ENCODE measurements around the gene TTC33.

TTC33 gene

DNA sequence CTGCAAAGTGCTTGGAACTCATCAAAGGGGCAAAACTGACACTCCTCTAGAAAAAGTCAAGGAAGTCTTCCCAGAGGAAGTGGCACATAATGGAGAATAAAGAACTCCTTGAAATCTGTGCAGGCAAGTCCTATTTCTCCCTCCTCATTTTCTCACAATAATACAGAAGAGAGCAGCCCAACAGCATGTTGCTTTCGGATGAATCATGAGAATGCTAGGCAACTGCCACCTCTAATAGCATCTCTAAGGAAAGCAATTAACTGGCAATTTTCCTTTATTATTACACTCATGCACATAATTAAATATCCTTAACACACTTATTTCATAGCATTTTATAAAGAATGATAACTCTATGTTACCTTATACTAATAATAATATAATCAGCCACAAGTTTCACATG lies 198.3 kb downstream of the TTC33 start:
- no peak for DNase-seq

DNA sequence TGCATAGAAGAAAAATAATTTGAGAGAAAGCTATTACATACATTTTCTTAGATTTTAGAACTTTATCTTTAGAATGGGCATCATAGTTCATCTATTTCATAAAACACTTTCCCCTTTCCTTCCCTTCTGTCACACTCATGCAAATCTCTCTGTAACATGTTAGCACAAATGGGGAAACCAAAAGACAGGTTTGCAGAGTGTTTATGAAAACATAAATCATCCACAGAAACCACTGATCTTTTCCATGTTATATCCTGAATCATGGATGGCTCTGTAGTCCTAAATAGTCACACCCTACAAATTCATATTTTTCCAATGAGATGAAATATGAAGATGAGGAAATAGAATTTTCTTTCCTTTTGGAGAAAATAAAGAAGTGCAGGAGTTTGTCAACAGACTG lies 198.9 kb downstream of the TTC33 start:
- DNase-seq = no peak

DNA sequence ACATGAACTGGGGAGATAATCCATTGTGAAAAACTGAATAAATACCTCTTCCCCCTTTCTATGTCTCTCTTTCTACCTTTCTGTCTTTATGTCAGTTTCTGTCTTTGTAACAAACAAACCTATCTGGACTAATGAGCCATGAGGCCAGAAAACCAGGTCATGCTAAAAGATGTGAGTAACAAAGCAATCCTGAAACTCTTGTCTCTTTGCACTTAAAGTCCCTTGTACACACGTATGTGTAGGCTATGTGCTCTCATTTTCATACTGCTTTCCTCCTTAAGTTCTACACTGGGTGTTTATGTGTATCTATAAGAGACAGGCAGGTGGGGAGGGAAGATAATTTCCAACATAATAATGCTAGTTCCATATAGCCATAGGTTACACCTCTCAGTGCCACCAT lies 199.9 kb downstream of the TTC33 start:
- DNase-seq = no peak

DNA sequence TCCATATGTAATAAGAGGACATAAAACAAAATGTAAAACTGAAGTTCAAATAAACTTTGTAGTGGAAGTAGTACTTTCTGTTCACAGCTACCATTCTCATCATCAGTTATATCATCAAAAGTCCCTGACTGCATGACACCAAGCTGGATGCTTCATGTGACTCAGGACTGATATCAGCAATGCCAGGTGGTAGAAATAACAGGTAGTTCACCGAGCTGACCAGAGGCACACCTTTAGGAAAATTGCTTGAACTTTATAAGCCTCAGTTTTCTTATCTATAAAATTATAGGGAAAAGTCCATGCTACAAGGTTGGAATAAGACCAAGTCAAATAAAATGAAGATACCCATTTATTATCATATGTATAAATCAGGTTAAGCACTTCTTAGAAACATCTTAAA lies 200.9 kb downstream of the TTC33 start:
- DNase-seq = no peak

DNA sequence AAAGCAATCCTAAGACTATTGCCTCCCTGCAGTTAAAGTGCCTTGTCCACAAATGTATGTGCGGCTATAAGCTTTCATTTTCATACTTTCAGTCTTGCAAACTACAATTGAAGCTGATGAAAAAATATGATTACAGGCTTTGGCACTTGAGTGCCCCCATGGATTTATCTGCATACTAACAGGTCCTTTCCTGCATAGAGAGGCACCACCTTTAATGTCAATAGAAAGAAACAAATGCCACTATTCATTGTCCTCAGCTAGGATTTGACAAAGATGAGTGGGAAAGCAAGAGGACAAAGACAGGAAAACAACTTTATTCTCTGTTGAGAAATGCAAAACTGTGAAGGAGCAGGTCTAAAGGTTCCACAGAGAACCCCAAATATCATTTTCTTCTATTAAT lies 201.7 kb downstream of the TTC33 start:
- DNase-seq = no peak

DNA sequence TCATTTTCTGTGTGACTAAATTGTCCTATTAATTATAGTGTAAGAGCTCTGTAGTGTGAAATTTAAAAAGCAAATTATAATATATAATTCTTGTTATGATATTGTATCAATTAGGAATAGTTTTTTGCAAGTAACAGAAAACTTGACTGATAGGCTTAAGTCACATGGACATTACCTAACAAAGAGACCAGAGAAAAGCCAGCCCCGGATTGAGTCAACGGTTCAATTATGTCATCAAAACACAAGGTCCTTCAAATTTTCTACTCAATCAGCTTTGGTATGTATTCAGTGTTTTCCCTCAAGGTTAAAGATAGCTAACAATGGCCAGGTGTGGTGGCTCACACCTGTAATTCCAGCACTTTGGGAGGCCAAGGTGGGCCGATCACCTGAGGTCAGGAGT lies 202.8 kb downstream of the TTC33 start:
- no peak for DNase-seq

DNA sequence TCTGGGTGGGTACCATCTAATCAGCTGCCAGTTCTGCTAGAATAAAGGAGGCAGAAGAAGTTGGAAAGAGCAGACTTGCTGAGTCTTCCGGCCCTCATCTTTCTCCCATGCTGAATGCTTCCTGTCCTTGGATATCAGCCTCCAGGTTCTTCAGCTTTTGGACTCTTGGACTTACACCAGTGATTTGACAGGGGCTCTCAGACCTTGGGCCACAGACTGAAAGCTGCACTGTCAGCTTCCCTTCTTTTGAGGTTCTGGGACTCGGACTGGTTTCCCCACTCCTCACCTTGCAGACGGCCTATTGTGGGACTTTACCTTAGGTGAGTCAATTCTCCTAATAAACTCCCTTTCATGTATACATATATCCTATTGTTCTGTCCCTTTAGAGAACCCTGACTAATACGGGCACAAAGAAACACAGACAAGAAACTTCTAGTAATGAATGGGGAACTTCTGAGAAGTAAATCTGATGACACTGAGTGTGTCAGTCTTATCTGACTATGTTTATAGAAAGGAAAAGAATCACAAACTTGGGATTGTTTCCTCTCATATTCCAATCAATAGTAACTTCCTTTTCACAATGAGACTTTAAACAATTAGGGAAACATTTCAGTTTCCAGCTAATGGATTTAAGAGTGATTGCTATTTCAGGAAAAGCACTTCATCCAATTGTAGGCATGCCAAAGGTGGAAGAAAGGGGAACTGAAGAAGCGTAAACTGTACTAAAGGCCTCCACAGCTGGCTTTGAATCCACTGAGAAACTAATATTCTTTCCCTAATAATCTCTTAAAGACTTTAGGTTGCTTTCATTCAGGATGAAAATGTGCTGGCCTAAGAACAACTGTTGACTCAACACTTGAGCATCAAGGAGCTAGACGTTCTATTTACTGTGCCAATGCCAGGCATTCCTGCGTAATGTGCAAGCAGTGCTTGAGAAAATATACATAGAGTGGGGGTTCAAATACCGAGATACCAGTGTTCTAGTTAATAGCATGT lies 204.0 kb downstream of the TTC33 start:
- DNase-seq = no peak

DNA sequence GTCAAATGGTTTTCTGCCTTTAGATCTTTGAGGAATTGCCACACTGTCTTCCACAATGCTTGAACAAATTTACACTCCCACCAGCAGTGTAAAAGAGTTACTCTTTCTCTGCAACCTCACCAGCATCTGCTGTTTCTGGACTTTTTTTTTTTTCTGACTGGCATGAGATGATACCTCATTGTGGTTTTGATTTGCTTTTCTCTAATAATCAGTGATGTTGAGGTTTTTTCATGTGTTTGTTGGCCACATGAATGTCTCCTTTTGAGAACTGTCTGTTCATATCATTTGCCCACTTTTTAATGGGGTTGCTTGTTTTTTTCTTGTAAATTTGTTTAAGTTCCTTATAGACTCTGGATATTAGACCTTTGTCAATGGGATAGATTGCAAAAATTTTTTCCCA lies 205.3 kb downstream of the TTC33 start:
- no peak for DNase-seq

DNA sequence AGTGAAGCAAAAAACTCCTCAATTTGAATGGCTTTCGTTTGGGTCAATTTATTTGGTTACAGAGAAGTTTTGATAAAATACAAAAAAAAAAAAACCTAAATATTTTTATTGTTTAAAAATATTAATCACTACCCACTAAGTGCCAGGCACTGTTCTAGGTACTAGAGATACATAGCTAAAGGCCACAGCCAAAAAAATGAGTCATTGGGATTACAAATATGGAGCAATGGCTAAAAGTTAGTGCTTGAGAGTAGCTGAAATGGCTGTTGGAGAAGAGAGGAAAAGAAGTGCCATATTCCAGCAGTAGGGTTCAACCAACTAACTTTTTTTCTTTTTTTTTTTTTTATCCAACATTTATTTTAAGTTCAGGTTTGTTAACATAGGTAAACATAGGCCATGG lies 206.1 kb downstream of the TTC33 start:
- no peak for DNase-seq

DNA sequence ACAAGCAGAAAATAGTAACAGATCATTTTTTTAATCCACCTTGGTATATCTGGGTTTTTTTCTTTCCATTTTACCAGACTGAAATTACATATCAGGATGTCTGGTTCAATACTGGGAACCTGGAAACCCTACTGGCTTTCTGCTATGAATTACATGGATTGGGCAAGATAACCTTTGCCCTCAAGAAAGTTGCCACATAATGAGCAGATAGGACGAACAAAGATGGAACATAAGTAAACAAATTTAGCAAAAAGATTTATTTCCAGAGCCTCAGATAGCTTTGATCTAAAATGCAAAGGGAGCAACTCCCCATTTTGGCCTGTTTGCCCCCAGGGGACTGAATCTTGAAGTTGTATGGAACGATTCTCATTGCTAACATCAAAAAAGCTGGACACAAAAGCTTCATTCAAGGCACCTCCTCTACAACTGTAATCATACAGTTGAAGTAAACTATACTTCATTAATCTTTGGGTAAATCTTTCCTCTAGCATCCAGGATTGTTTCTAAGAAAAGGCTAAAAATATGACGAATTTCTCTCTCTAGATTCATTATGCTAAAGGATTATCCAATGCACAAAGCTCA lies 207.7 kb downstream of the TTC33 start:
- DNase-seq = no peak

DNA sequence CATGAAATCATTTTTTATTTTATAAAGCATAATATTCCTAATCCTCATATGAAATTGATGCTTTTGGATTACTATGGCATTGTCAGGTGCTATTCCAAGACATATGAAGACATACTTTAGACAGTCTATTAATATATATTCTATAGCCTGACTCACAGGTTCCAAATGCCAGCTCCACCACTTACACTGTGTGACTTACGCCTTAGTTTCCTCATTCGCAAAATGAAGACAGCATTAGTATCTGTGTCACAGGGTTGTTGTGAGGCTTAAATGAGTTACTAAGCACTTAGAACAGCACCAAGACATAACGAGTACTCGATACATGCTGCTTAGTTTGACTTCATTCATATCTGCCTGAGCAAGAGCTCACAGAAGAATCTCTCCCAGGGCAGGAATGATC lies 208.2 kb downstream of the TTC33 start:
- no peak for DNase-seq

DNA sequence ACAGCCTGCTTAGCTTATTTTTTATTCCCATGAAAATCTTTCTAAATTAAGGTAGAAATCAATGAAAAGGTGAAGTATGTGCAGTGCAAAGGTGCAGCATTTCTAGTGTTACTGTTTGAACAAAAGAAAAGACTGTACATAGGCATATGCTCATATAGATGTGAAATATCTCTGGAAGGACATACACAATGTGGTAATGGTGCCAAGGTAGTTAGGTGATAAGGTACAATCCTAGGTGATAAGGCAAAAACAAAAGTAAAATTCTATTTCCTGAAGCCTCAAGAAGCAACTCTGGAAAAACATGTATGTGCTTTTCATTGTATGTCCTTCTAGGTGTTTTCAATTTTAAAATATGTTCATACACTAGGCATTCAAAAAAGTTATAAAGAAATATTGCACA lies 215.5 kb downstream of the TTC33 start:
- DNase-seq = no peak

DNA sequence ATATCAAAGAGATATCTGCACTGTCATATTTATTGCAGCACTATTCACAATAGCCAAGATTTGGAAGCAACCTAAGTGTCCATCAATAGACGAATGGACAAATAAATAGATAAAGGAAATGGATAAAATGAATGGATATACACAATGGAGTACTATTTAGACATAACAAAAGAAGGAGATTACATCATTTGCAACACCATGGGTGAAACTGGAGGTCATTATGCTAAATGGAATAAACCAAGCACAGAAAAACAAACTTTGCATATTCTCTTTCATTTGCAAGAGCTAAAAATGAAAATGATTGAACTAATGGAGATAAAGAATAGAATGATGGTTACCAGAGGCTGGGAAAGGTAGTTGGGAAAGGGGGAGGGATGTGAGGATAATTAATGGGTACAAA lies 231.1 kb downstream of the TTC33 start:
- no peak for DNase-seq

DNA sequence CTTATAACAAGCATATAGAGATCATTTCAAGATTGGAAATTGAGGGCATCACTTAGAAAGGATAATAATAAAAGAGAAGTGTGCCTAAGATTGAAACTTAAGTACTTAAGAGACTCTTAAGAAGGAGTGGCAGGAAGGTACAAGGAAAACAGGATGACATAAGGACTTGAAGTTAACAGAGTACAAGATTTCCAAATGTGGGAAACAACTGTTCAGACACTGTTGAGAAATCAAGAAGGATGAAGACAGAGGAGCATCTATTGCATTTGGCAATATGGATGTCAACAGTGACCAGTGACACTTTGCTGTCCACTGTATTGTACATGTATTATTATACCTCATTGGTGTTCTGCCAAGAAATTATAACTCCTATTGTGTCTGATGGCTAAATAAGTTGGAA lies 233.8 kb downstream of the TTC33 start:
- DNase-seq = no peak

DNA sequence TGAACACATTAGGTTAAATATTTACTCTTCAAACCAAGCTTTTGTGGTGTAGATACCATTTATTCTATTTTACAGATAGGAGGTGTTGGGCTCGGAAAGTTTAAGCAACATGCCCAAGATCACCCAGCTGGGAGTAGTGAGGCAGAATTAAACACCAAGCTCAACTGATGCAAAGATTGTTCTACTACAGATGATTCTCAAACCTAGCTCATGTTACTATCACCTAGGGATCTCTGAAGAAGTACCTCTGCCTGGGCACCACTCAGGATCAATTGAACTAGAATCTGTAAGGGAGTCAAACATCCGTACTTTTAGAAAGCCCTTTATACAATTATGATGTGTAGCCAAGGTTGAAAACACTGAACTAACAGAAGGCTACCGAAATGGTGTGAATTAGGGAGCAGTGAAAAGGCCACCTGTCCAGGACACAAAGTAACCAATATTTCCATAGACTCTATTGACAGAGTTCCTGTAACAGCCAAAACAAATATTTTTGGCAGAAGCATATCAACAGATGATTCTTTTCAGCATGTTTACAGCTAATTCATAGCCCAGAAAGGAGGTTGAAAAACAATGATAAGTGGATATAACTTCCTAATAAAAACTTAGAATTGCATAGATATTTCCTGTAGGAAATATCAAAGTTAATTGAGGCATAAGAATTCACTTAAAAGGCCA lies 234.5 kb downstream of the TTC33 start:
- DNase-seq = no peak

DNA sequence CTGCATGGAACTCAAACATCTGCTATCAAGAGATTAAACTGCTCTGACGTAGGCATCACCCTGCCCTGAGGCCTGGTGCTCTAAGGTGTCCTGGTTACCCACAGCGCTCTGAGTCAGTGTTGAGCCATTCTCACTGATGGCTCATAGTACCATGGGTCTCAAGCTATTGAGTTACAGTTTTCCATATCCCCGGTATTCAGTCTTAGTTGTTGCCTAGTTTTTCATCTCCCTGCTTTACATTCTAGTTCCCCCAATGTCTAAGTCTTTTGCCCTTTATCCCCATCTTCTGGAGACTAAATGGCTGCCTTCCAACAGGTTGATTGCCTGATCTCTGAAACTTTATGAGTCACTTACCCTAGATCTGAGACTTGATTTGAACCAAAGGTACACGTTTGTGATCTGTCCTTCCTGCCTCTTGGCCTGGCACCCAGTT lies 237.3 kb downstream of the TTC33 start:
- DNase-seq = no peak

DNA sequence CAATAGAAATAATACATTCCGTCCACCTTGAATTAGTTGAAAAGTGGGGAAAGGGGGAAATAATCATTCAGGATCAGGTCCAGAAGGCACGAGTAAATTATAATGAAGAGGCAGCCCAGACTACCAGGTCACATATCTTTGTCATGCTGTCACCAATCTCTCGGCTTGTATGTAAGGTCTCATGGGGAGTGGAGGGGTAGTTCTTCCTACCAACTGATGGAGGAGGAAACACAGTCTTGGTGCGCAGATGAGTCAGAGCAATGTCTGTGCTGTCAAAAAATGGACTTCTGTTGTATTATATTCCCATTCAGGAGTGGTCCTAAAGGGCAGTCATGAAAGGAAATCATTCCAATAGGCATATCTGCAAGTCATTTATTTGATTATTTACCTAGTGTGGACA lies 240.3 kb downstream of the TTC33 start:
- DNase-seq = no peak

DNA sequence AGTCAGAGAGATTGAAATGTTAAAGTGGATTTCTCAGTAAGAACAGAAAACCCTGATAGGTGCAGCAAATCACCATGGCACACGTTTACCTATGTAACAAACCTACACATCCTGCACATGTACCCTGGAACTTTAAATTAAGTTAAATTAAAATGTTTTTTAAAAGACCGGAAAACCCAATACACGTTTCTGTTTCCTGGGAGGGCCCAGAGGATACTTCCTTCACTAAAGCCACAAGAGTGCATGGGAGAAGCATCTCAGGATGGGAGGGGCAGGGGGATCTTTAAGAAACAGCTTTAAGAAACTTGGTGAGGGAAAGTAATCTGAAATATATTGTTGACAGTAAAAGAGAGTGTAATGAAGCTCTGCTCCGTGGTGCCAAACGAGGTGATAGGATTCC lies 240.8 kb downstream of the TTC33 start:
- DNase-seq = no peak

DNA sequence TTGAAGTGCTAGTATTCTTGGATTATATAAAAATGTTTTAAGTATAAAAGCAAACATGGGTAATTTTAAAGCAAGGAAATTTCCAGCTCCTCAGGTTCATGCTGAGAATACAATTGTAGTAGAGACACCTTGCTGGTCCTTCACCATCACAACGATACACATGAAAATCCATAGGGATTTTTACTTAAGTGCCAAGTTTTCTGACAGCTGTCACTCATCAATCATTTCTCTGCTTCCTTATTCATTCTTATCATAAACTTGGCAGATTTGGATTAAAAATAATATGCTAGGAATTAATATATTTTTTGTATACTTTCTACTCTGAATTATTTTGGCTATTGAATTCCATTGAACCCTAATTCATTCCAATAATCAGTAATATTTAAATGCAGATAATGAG lies 244.0 kb downstream of the TTC33 start:
- no peak for DNase-seq

DNA sequence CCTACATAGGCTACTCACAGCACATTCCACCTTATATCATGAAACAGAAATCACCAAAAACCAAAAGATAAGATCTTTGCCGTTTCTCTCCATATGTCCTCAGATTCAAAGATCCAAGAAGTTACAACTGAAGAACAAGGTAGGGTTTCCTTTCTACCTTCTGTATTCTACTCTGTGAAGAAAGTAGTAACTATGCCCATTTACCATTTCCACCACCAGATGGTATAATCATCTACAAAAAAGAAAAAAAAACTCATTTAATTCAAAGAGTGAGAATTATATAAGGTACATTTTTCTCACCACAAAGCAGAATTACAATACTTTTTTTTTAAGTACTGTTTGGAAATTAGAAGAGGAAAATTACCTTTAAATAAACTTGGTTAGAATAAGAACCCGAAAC lies 248.7 kb downstream of the TTC33 start:
- no peak for DNase-seq

DNA sequence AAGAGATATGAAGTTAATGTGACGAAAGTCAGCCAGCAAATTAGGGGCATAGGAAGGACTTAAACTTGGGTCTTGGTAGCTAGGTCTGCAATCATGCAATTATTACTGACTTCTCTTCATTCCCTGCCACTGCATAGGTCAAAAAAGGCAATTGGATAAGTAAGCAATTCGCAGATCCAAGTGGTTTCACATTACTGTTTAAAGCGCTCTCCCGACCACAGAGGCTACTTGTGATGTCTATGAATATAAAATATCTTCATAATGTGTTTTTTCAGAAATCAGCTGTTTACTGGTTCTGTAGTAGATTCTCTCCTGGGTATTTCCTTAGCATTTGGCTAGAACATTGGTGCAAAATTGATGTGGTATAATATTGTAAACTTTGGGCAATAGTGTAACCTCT lies 250.7 kb downstream of the TTC33 start:
- DNase-seq = no peak

DNA sequence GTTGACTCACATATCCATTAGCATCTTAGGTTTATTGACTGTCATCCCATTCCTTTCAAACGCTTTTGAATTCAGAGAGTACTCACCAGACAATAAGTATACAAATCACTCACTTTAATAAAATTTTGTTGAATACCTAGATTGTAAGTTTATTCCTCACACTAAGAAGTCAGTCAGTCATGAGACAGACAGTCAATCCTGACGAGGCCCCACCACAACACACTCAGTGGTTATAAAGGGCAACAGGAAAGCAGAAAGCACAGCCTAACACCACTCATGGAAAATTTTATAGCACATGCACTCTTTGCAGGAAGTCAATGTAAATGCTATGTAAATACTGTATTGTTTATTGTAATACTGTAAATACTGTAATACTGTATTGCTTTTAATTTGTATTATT lies 252.3 kb downstream of the TTC33 start:
- DNase-seq = no peak

DNA sequence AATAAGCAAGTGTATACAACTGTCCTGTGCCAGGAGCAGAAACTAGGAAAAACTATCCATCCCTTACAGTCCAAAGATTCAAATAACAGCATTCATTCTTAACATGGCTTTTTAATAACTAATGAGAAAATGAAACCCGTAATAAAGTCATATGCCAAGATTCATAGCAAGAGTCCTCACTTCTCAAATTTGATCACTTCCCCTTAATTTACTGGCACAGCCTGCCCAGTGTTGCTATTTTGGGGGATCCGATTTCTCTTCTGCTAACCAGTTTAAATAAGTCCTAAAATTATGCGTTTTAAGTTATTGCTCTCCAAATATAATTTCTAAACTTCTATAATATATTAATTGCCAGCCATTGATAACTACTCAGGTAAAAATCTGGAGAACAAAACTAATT lies 253.0 kb downstream of the TTC33 start:
- DNase-seq = no peak

All from activated T-cell treated with anti-CD3 and anti-CD28 coated beads, Interleukin-2, amount 50 U/mL, for 1 hour (primary cell).